WTC11 (cell line): ENCODE measurements around the gene PPIB. TPM values are rescaled to one million over a fixed set of nuclear protein-coding genes. Genes with fewer than 3 reads are reported as not detected.

Experiments
- ATAC-seq: fragments of 200-7000 bp; cut with Tn5 transposase; 2 replicates; pipeline ENCODE4 v1.10.0; 2021; ENCODE audit warnings: mild to moderate bottlenecking, moderate library complexity
- CTCF ChIA-PET: fragments of 300-600 bp; sonication (Branson Sonifier 250); formaldehyde crosslinking; loops from one replicate; lab custom pipeline; 2021; ENCODE audit warnings: antibody characterized with exemption; lab: Charles Lee
- POLR2A ChIA-PET: fragments of 350-600 bp; sonication (Branson Sonifier 250); formaldehyde crosslinking; loops from one replicate; lab custom pipeline; 2021; ENCODE audit warnings: antibody characterized with exemption; lab: Charles Lee
- DNase-seq: peaks from one replicate; pipeline ENCODE4 v3.0.0; 2021; ENCODE audit warnings: low spot score
- H3K27ac Mint-ChIP-seq: 2 replicates; pipeline ENCODE4 v1.8.0; 2021; ENCODE audit warnings: mixed read lengths
- H3K27me3 Mint-ChIP-seq: 2 replicates; pipeline ENCODE4 v1.8.0; 2021; ENCODE audit warnings: low read depth, mild to moderate bottlenecking, moderate library complexity, mixed read lengths
- H3K36me3 Mint-ChIP-seq: 2 replicates; pipeline ENCODE4 v1.8.0; 2021; ENCODE audit warnings: mixed read lengths
- H3K4me1 Mint-ChIP-seq: 2 replicates; pipeline ENCODE4 v1.8.0; 2022; ENCODE audit warnings: mixed read lengths
- H3K4me3 Mint-ChIP-seq: 2 replicates; pipeline ENCODE4 v1.8.0; 2021; ENCODE audit warnings: mild to moderate bottlenecking, moderate library complexity, mixed read lengths
- H3K9me3 Mint-ChIP-seq: 2 replicates; pipeline ENCODE4 v1.8.0; 2021; ENCODE audit warnings: mixed read lengths
- AR ChIP-seq: fragments of 250-450 bp; sonication (Bioruptor Pico); IDR thresholded peaks from 2 replicates; pipeline ENCODE4 v1.9.0; 2021; ENCODE audit warnings: mild to moderate bottlenecking
- ATF1 ChIP-seq: sonication (generic); formaldehyde crosslinking; IDR thresholded peaks from 2 replicates; pipeline ENCODE4 v1.8.1; 2023; ENCODE audit warnings: mild to moderate bottlenecking, moderate library complexity, missing genetic modification reagents
- E2F5 ChIP-seq: sonication (generic); formaldehyde crosslinking; IDR thresholded peaks from 2 replicates; pipeline ENCODE4 v1.8.1; 2022; ENCODE audit warnings: mild to moderate bottlenecking, moderate library complexity, missing genetic modification reagents
- EMX1 ChIP-seq: fragments of 250-450 bp; sonication (Bioruptor Pico); IDR thresholded peaks from 2 replicates; pipeline ENCODE4 v1.8.0; 2021; ENCODE audit warnings: mild to moderate bottlenecking
- ETV6 ChIP-seq: sonication (generic); formaldehyde crosslinking; IDR thresholded peaks from 2 replicates; pipeline ENCODE4 v1.8.1; 2022; ENCODE audit warnings: mild to moderate bottlenecking, missing genetic modification reagents
- GTF2I ChIP-seq: fragments of 250-450 bp; sonication (Bioruptor Pico); conservative IDR thresholded peaks from 2 replicates; pipeline ENCODE4 v1.4.0; 2021; ENCODE audit warnings: mild to moderate bottlenecking
- MLX ChIP-seq: sonication (generic); formaldehyde crosslinking; IDR thresholded peaks from 2 replicates; pipeline ENCODE4 v1.8.1; 2023; ENCODE audit warnings: mild to moderate bottlenecking, missing genetic modification reagents, moderate library complexity
- NFATC4 ChIP-seq: fragments of 250-450 bp; sonication (Bioruptor Pico); IDR thresholded peaks from 2 replicates; pipeline ENCODE4 v1.9.0; 2021; ENCODE audit warnings: mild to moderate bottlenecking
- NR2C2 ChIP-seq: sonication (generic); formaldehyde crosslinking; IDR thresholded peaks from 2 replicates; pipeline ENCODE4 v1.8.0; 2022; ENCODE audit warnings: mild to moderate bottlenecking, missing genetic modification reagents
- PRRX2 ChIP-seq: fragments of 250-450 bp; sonication (Bioruptor Pico); IDR thresholded peaks from 2 replicates; pipeline ENCODE4 v1.8.0; 2021; ENCODE audit warnings: mild to moderate bottlenecking
- SOX15 ChIP-seq: fragments of 250-450 bp; sonication (Bioruptor Pico); IDR thresholded peaks from 2 replicates; pipeline ENCODE4 v1.9.0; 2021; ENCODE audit warnings: mild to moderate bottlenecking
- SP1 ChIP-seq: sonication (generic); formaldehyde crosslinking; conservative IDR thresholded peaks from 2 replicates; pipeline ENCODE4 v1.8.1; 2022; ENCODE audit warnings: missing genetic modification reagents
- TEAD4 ChIP-seq: sonication (generic); formaldehyde crosslinking; IDR thresholded peaks from 2 replicates; pipeline ENCODE4 v1.8.0; 2022; ENCODE audit warnings: mild to moderate bottlenecking, missing genetic modification reagents
- ZMAT4 ChIP-seq: fragments of 250-450 bp; sonication (Bioruptor Pico); IDR thresholded peaks from 2 replicates; pipeline ENCODE4 v1.9.0; 2021; ENCODE audit warnings: mild to moderate bottlenecking
- ZNF121 ChIP-seq: sonication (generic); formaldehyde crosslinking; IDR thresholded peaks from 2 replicates; pipeline ENCODE4 v1.8.0; 2023; ENCODE audit warnings: missing genetic modification reagents
- ZNF263 ChIP-seq: sonication (generic); formaldehyde crosslinking; IDR thresholded peaks from 2 replicates; pipeline ENCODE4 v1.8.1; 2022; ENCODE audit warnings: low read depth, mild to moderate bottlenecking, moderate library complexity, missing genetic modification reagents
- ZNF281 ChIP-seq: sonication (generic); formaldehyde crosslinking; IDR thresholded peaks from 2 replicates; pipeline ENCODE4 v1.8.0; 2023; ENCODE audit warnings: mild to moderate bottlenecking, missing genetic modification reagents
- total RNA-seq: library from RNA; stranded (reverse); gene quantifications from 3 replicates; pipeline ENCODE4 v1.2.3, GENCODE V29; 2021

Gene PPIB
- total RNA-seq, 1 experiment from 2014 or later = 485 TPM

- no peak for TF ChIP-seq E2F5 (CRISPR knock-in tag)
- no peak for TF ChIP-seq ATF1 (CRISPR knock-in tag)
- no peak for TF ChIP-seq ZNF263 (CRISPR knock-in tag)
- TF ChIP-seq ETV6 = no peak
- TF ChIP-seq ZMAT4 (CRISPR knock-in tag) = no peak
- TF ChIP-seq SOX15 (CRISPR knock-in tag) = no peak
- no peak for TF ChIP-seq NR2C2 (CRISPR knock-in tag)
- TF ChIP-seq ZNF281 (CRISPR knock-in tag) = no peak
- TF ChIP-seq ZNF121 (CRISPR knock-in tag) = no peak
Measured at GRCh38 chr15:64164436-64164835, 1.6 kb upstream of the PPIB start (continued).

- Mint-ChIP-seq H3K4me1 (peaks cover 33% of the 10 kb centered on the region), H3K4me3 (peak overlapping the region; percentile 69), H3K9me3 (no peaks in the 10 kb centered on the region), H3K27me3 (no peaks in the 10 kb centered on the region), H3K36me3 (peaks cover 19% of the 10 kb centered on the region), H3K27ac (peak overlapping the region; percentile 76)
- no peak for TF ChIP-seq EMX1 (CRISPR knock-in tag)
- no peak for TF ChIP-seq TEAD4 (CRISPR knock-in tag)
- TF ChIP-seq AR (CRISPR knock-in tag) = no peak
- no peak for TF ChIP-seq NFATC4 (CRISPR knock-in tag)
- TF ChIP-seq SP1 (CRISPR knock-in tag) = no peak
- no peak for TF ChIP-seq MLX (CRISPR knock-in tag)
- no peak for TF ChIP-seq GTF2I
- TF ChIP-seq PRRX2 = no peak
- ChIA-PET POLR2A (interaction anchor here (0.5 to 2.9 kb wide), 4 partner anchors 11 to 1179 kb away, joined by 3 to 9 read pairs (median 4); no protein-coding TSS in a partner anchor), CTCF (interaction anchor here (0.5 to 3.8 kb wide), 17 partner anchors 10 to 564 kb away, joined by 3 to 45 read pairs (median 5); partner anchors contain the start of genes CIAO2A and TRIP4)
- DNase-seq (no peak), ATAC-seq (peak; percentile 2; the same call in 1 of the 2 replicates)
Measured at GRCh38 chr15:64163659-64164362, 989 bp upstream of the PPIB start.
